ENCODE results near the gene ALDH3A1.

ALDH3A1 gene

DNA sequence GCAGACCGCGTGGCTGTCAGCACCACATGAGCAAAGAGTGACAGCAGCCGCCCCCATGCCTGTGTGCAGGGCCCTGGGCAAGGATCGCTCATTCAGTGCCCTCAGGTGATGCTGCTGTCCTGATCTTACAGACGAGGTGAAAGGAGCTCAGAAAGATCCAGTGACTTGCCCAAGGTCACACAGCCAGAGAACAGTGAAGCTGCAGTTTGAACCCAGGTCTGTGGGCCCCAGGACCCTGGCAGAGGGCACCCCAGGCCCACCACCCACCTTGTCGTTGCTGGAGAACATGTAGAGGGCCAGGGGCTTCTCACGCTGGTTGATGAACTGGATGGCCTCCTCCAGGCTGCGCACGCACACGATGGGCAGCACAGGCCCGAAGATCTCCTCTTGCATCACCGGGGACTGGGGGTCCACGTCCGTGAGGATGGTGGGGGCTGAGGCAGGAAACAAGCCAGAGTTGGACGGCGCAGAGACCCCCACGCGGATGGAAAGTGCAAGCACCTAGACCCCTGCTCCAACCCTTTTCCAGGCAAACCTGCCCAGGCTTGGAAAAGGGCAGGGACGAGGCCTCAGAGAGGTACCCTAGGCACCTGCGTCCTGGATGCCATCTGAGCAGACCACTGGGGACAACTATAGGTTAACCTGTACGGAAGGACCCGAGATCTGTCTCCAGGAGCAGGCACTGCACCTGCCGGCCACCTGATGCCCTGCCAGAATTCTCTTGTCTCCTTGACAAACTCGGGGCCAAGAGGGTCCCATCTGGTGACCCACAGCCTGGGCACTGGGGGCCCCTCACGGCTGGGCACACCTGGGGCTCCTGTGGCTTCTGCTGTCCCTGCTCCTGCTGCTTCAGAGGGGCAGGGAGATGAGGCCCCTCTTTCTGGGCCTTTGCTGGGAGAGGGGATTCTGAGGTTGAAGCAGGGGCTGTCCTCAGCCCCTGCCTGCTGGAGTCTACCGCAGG lies 8.6 kb downstream of the ALDH3A1 start:
- DNase-seq, result no peak

DNA sequence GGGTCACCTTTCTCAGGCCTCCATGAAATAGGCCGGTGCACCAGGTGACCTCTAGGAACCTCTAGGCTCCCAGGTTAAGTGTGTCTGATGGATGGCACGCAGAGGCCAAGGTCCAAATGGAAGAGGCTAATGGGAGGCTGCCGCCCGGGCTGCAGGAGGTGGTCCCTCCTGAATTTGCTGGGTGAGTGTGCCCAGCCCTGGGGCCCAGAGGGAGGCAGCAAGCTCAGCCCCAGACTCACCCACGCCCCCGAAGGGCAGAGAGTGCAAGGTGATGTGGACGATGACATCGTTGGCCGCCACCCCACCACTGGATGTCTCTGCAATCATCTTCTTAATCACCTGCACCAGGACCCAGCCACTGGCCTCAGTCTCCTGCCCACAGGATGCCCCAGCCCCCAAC lies 9.3 kb downstream of the ALDH3A1 start:
- DNase-seq, result no peak

- DNase-seq, result no peak
Measured at GRCh38 chr17:19738073-19738449, 10.0 kb downstream of the ALDH3A1 start.

DNA sequence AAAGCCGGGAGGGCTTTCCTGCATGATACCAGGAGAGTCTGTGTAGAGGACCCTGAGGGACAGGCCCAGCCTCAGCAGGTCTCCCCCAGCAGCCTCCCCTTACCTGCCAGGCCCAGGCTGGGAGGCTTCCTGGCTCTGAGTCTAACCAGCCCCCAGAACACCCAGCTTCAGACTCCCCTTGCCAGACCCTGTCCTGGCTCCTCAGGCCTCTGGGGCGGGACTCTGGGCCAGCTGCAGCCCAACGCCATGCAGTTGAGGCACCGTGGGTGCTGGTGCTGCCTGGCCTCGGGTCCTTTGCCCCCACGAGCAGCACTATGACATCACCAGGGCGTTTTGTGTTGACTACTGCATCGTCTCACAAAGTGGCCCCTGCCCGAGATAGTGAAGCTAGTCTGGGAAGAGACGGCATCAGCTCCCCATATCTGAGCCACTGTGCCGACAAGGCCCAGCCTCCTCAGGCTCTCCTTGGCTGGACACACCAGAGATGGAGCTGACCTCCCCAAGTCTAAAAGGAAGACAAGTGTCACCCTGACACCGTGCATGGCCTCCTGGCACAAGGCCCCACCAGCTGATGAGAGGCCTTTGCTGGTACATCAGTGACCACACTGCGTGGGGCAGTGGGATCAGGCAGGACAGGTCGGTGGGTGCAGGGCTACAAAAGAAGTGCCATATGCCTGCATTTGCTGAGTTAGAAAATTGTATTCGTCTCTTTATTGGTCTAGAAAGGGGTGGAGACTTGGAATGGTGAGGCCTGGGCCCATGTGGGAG lies 10.6 kb downstream of the ALDH3A1 start:
- DNase-seq, result no peak

DNA sequence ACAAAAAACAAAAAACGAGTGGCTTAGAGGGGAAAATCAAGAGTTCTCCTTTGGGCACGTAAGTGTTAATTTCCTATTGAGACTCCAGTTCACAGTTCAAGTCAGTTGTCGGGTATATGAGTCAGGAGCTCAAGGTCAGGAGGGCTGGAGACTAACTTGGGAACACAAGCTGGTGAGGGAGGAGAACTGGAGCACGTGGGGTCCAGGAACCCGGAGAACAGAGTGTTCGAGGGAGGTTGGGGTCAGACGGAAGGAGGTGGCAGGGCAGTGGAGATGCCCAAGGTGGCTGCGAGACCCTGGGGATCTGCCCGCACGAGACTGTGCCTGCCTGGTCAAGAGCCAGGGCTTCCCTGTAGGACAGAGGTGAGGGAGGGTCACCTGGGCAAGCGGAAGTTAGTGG lies 12.0 kb downstream of the ALDH3A1 start:
- DNase-seq, result no peak

DNA sequence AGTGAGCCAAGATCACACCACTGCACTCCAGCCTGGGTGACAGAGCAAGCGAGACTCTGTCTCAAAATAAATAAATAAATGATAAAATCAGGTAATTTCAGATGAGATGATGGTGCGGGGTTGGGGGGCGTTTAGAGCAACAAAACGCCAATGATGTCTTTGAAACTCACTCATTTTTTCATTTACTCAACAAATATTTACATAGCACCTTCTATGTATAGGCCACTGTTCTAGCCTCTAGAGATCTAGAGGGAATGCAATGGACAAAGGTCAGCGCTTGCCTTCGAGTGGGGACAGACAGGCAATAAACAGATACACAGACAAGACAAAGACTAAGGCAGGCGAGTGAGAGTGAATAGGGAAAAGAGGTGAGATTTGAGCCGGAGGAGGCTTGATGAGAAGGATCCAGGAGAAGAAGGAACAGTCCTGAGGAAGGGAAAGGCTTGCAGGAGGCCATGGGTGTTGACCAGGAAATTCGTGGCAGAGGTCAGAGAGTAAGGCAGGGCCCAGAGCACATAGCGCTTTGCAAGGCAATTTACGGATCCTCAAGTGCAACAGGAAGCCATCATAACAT lies 14.1 kb downstream of the ALDH3A1 start:
- DNase-seq, result no peak

GRCh38 chr17:19731626-19732025 lies 16.5 kb downstream of the ALDH3A1 start:
- DNase-seq, result no peak

GRCh38 chr17:19730843-19731242 lies 17.3 kb downstream of the ALDH3A1 start:
- DNase-seq, result no peak

DNA sequence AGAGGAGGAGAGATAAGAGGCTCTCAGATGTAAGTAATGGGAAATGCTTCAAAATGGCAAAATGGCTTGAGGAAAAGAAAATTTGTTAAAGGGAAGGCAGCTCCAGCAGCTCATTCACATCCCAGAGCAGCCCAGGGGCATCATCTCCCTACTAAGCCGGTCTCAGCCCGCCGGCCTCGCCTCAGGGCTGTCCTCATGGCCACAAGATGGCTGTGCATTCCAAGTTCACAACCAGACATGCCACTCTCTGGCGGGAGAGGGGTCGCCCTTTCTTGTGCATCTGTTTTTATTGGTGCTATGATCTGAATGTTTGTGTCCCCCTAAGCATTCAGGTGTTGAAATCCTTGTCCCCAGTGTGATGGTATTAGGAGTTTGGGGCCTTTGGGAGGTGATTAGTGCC lies 18.2 kb downstream of the ALDH3A1 start:
- DNase-seq, result no peak

DNA sequence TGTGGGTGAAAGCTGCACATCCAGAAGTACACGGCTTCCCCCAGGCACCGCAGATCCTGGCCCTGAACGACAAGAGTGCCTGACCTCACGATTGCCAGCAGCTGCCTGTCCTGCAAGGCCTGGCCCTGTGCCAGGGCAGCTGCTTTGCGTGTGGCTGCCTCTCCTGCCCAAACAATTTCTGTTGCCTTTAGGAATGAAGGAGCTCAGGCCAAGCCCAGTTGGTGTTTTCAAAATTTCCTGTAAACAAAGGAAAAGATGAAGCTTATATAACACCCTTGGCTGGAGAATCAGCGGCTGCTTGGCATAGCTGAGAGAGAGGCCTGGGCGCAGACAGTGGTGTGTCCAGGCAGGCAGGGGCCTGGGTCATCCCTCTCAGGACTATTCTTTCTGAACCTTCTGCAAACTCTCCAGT lies 20.0 kb downstream of the ALDH3A1 start:
- no peak for DNase-seq

DNA sequence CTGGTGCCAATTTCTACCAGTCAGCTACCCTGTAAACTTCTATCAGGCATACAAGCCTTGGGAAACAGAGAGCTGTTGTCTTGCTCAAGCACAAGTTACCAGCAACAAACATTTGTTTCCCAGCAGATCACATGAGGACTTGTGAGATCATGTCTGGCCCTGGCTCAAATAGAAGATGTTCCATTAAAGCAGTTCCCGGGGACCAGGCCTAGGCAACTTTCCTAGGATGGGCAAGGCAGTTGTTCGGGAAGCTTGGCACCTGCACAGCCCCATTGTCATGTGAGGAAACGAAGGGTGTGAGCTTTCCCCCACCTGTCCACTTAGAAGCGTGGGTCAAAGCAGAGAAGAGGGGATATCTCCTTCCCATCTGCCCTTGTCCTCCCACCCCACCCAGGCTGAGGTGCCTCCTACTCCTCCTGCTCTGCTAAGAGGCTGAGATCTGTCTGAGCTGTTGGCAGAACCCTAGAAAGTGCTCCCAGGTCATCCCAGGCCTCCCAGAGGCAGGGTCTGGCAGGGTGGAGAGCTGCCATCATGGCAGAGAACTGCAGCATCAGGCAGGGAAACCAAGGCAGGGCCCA lies 20.5 kb downstream of the ALDH3A1 start:
- DNase-seq, result no peak

- DNase-seq, result no peak
Measured at GRCh38 chr17:19726631-19727376, 21.3 kb downstream of the ALDH3A1 start.

DNA sequence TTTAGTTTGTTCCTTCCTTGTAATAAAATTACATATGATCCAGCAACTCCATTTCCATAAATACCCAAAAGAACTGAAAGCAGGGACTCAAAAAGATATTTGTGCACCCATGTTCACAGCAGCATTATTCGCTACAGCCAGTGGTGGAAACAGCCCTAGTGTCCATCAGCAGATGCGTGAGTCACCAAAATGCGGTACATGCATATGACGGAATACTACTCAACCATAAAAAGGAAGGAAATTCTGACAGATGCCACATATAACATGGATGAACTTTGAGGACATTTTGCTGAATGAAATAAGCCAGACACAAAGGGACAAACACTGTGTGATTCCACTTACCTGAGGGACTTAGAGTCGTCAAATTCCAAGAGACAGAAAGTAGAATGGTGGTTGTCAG lies 22.6 kb downstream of the ALDH3A1 start:
- no peak for DNase-seq

- no peak for DNase-seq
Measured at GRCh38 chr17:19724501-19725420, 23.3 kb downstream of the ALDH3A1 start.

DNA sequence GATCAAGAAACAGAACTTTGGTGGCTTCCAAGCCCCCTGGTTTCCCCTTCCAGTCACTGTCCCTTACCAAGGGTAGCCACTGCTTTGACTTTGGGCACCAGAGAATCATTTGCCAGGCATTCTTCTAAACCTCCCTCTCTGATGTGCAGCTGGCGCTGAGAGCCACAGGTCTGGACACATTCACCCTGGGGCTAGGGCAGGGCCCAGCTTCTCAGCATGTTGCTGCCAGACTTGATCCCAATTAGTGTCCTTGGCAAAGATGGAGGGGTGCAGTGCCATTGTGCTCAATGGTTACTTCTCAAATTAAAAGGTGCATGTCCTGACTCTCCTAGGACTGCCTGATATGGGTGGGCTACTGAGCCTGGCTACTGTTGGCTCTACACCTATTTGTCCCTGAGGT lies 24.1 kb downstream of the ALDH3A1 start:
- no peak for DNase-seq

- DNase-seq, result no peak
Measured at GRCh38 chr17:19720631-19721426, 27.3 kb downstream of the ALDH3A1 start.

GRCh38 chr17:19720210-19720475 lies 28.0 kb downstream of the ALDH3A1 start:
- DNase-seq, result no peak

GRCh38 chr17:19719355-19720209 lies 28.5 kb downstream of the ALDH3A1 start:
- DNase-seq, result no peak

- DNase-seq, result no peak
Measured at GRCh38 chr17:19718613-19719354, 29.3 kb downstream of the ALDH3A1 start.
